Activated naive CD4-positive, alpha-beta T cell treated with anti-CD3 and anti-CD28 coated beads, Interleukin-2, amount 50 U/mL, for 16 hours (primary cell): ENCODE measurements around the gene GPR27.

ENCODE experiments used
- DNase-seq: peaks from one replicate; pipeline ENCODE4 v3.0.0-alpha.2; 2020

GPR27 gene

DNA sequence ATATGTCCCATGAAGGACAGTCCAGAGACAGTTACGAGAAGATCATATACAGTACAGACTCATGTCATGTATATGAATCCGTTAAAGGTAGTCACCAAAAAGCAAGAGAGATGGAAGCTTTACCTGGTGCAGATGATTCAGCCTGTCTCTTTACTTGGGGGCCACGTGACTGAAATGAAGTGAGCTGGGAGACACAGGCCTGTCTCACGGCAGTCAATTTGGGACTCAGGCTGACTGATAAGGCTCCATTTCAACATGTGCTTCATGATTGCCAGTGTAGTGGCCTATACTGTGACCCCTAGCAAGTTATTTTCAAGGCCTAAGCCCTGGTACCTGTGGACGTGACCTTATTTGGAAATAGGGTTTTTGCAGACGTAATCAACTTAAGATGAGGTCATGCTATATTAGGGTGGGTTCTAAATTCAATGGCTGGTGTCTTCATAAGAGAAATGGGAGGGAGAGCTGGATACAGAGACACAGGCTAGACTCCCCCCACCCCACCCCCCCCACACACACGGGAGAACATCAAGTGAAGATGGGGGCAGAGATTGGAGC is 34.3 kb downstream of the GPR27 start:
- DNase-seq = no peak

DNA sequence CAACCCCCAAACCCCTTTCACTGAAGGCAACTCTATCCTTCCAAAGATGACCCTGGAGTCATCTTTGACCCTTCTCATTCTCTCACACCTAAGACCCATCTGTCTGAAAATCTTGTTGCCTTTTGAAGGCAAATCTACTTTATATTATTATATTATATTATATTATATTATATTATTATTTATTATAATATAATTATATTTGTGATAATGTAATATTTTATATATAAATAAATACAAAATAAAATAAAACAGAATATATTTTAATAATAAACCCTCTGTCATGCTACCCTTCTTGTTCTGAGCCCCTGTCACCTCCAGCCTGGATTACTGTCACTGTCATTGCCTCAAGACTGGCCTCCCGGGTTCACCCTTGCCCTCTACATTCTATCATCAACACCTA is 36.3 kb downstream of the GPR27 start:
- no peak for DNase-seq

DNA sequence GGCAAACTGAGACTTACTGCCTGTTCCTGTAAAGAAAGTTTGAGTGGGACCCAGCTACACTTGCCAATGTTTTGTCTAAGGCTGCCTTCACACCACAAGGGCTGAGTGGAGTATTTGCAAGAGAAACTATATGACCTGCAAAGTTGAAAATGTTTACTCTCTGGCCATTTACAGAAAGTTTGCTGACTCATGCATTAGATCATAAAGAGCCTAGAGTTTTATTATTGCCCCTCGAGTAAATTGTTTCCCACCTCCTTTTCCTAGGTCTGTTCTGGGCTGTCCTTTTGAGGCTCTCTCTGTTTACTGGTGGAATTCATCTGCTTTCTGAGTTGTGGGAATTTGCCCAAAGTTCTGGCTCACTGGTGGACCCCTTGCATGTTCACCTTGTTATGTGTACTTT is 38.0 kb downstream of the GPR27 start:
- no peak for DNase-seq

DNA sequence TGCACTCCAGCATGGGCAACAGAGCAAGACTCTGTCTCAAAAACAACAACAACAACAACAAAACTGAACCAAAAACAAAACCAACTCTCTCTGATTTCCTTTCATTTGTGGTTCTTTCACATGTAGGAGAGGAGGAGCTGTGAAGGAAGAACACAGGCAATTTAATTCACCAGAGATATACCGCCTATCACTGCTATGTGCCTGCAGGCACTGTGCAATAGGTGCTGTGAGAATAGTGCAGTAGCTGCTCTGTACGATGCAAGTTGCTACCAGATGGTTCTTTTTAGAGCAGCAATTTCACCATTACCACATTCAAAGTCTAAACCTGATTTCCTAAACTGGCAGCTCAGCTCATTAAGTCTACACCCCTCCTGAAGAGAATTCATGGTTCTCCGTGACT is 42.6 kb downstream of the GPR27 start:
- no peak for DNase-seq

DNA sequence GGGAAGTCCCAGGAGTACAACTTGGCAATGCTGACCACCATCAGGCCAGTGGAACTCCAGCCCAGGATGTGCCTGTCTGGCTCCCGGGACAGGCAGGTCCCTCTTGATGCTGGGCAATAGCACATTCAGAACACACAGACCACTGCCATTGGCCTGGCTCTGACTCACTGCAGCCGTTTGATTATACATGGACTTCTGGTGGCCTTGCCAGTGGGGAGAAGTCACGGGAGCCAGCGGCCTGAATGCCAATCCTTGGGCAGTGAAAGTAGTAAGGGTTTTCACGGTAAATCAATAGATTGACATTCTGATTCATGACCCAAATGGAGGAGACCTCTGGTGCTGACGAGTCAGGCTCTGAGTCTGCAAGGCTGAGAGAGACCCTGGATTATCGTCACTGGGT is 43.8 kb downstream of the GPR27 start:
- DNase-seq = no peak

DNA sequence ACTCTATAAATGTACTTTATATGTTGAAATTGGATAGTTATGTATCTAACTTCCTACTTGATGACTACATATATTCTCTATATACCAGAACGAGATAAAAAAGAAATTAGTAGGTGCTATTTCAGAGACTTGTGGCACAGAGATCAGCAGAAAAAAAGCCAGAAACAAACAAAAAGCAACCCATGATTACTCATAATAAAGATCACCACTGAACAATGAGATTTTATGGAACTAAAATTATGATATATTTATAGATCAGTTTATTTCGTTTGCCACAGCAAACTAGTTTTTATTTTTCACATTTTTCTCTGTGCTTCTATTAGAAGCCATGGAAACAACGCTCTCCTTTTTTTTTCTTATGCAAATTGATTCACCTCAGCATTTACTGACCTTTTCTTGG is 46.4 kb downstream of the GPR27 start:
- no peak for DNase-seq

DNA sequence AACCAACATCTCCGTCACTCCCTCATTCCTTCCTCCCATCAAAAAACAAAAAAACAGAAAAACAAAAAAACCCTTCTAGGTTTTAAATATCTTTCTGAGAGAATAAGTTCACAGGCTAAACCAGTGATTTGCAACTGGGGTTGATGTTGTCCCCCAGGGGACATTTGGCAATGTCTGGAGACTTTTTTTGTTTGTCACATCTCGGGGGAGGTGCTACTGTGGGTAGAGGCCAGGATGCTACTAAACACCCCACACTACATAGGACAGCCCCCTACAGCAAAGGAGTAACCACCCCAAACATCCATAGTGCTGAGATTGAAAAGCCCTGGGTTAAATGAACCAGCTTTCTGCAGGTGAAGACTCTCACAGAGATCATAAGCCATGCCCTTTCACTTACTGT is 48.3 kb downstream of the GPR27 start:
- DNase-seq = no peak

DNA sequence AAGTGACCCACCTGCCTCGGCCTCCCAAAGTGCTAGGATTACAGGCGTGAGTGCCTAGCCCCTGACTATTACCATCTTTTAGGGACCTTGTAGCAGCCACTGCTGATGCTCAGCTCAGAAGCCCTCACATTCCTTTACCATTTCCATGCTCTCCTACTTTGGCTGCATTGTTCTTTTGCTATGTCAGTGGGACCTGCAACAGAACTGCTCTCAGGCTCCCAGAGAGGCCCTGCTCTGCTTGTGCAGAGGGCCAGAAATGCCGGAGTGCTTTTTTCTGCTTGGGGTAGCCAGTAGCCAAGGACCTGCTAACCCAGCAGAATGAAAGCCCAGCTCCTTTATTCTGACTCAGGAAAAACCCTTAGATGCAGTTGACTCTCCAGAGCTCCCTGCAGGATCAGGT is 49.6 kb downstream of the GPR27 start:
- no peak for DNase-seq

DNA sequence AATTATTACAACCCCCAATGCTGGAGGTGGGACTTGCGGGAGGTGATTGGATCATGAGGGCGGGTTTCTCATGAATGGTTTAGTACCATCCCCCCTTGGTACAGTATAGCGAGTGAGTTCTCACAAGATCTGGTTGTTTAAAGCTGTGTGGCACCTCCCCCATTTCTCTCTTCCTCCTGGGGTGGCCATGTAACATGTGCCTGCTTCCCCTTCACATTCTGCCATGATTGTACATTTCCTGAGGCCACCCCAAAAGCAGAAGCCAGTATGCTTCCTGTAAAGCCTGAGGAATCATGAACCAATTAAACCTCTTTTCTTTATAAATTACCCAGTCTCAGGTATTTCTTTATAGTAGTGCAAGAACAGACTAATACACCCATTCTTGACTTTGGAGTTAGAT is 51.5 kb downstream of the GPR27 start:
- DNase-seq = no peak

DNA sequence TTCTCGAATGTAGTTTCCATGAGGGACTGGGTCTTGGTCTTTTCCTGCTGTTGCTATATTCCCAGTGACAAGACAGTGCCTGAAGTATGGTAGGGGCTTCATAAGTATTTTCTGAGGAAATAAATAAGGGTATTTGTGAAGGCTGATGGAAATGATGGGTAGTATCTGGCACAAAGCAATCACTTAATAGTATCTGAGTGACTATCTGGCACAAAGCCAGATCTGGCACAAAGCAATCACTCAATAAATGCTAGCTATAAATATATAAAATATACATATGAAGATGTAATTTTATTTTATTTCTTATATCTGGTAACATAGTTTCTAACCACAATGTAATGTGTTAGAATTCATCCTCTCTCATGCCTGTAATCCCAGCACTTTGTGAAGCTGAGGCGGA is 52.0 kb downstream of the GPR27 start:
- DNase-seq = no peak
